HepG2 (cell line): ENCODE data around the gene DNPH1. TPM values are rescaled to one million over a fixed set of nuclear protein-coding genes. Genes with fewer than 3 reads are reported as not detected.

Experiments
- CEBPG ChIP-seq: IDR thresholded peaks from 2 replicates; pipeline ENCODE4 v1.6.1; 2016
- MAZ ChIP-seq, 2 experiments: sonication (generic) in 1 of 2; formaldehyde crosslinking in 1 of 2; IDR thresholded peaks; 2 replicates each; pipeline versions ENCODE4 v1.5.0 to v1.6.1; 2012 to 2020; ENCODE audit warnings: low read depth in 2 of 2, mild to moderate bottlenecking in 2 of 2, borderline replicate concordance in 1 of 2, improper control_type of control experiment in 1 of 2, low read length in 1 of 2, missing genetic modification reagents in 1 of 2, moderate library complexity in 1 of 2
- ZNF709 ChIP-seq: sonication (generic); formaldehyde crosslinking; IDR thresholded peaks from 2 replicates; pipeline ENCODE4 v1.5.0; 2020; ENCODE audit warnings: mild to moderate bottlenecking, missing genetic modification reagents
- polyA plus RNA-seq, 8 experiments: library from polyadenylated mRNA; depleted of rRNA in 3 of 8; stranded (reverse) in 7 of 8; unstranded in 1 of 8; fragments of >200 nt; fragmentation: Illumina TruSeq in 4 of 8; extraction: Trizol in 4 of 8; gene quantifications; 2 replicates each; pipeline versions ENCODE4 v1.2.1 to v1.2.3, GENCODE V29; 2011 to 2016; ENCODE audit warnings: low read depth in 4 of 8, missing spikeins in 1 of 8, mixed read lengths in 1 of 8; ENCODE audit not compliant: insufficient read depth in 1 of 8
- total RNA-seq, 5 experiments: library from RNA; depleted of rRNA; stranded (reverse); fragments of >200 nt; fragmentation: Illumina TruSeq; extraction: Trizol; gene quantifications; 2 replicates each; pipeline ENCODE4 v1.2.3, GENCODE V29; 2016; ENCODE audit warnings: low read depth in 1 of 5
- TF ChIP-seq, protein P1 (sequence below): sonication (generic); formaldehyde crosslinking; IDR thresholded peaks from 2 replicates; pipeline ENCODE4 v1.4.0; 2020; ENCODE audit warnings: missing genetic modification reagents, mild to moderate bottlenecking, borderline replicate concordance
- TF ChIP-seq, protein P2 (sequence below): sonication (generic); formaldehyde crosslinking; IDR thresholded peaks from 2 replicates; pipeline ENCODE4 v1.8.0; 2022; ENCODE audit warnings: mild to moderate bottlenecking, missing genetic modification reagents, moderate library complexity
- TF ChIP-seq, protein P3 (sequence below): sonication (generic); formaldehyde crosslinking; IDR thresholded peaks from 2 replicates; pipeline ENCODE4 v1.5.0; 2020; ENCODE audit warnings: mild to moderate bottlenecking, missing genetic modification reagents, borderline replicate concordance
- TF ChIP-seq, protein P4 (sequence below): sonication (generic); formaldehyde crosslinking; IDR thresholded peaks from 2 replicates; pipeline ENCODE4 v1.8.1; 2022; ENCODE audit warnings: low read depth, mild to moderate bottlenecking, missing genetic modification reagents

Gene DNPH1
- total and polyA plus RNA-seq, 2 of the 13 experiments (the other 11 are each of a cell fraction or from before 2014, with no cell fraction given), result 56.5 to 75.1 TPM

DNA sequence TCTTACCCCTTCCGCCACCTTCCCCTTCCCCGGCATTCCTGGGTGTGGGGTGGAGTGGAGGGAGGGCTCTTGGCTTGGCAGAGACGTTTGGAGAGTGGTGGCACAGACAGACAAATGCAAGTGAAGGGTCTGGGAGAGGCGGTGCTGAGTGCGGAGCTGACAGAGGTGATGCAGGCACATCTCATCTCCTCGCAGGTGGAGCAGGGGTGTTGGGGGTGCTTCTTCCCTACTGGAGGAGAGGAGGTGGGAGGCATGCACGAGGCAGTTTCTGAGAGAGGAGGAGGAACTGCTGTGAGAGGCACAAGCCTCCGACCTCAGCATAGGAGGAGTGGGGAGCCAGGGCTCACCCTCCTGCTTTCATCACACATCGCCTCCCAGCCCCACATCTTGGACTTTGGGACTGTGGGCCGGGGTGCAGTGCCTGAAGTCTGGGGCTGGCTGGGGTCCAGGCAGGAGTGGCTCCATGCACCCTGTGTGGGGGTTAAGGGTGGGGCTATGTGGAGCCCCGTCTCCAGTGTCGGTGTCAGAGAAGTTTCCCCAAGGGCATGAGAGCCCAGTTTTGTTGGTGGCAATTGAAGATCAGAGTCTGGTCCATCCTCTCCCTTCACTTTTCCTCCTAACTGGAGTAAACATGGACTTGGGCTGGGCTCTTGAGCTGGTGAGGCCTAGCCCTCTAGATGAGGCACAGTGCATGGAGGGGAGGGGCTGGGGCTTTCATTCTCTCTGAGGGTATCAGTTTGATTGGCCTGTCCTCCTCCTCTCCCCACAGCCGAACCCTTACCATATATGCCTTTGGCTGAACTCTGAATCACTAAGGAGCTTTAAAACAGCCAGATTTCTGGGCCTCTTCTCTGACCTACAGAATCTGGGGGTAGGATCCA is 48.6 kb upstream of the DNPH1 start (continued):
- TF ChIP-seq, protein P1, sequence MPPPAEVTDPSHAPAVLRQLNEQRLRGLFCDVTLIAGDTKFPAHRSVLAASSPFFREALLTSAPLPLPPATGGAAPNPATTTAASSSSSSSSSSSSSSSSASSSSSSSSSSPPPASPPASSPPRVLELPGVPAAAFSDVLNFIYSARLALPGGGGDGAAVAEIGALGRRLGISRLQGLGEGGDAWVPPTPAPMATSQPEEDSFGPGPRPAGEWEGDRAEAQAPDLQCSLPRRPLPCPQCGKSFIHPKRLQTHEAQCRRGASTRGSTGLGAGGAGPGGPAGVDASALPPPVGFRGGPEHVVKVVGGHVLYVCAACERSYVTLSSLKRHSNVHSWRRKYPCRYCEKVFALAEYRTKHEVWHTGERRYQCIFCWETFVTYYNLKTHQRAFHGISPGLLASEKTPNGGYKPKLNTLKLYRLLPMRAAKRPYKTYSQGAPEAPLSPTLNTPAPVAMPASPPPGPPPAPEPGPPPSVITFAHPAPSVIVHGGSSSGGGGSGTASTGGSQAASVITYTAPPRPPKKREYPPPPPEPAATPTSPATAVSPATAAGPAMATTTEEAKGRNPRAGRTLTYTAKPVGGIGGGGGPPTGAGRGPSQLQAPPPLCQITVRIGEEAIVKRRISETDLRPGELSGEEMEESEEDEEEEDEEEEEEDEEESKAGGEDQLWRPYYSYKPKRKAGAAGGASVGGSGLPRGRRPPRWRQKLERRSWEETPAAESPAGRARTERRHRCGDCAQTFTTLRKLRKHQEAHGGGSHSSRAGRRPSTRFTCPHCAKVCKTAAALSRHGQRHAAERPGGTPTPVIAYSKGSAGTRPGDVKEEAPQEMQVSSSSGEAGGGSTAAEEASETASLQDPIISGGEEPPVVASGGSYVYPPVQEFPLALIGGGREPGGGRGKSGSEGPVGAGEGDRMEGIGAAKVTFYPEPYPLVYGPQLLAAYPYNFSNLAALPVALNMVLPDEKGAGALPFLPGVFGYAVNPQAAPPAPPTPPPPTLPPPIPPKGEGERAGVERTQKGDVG (CRISPR knock-in tag), result 0 out of 2 replicates have a peak, but pooled peaks have one; percentile 84
- TF ChIP-seq, protein P2, sequence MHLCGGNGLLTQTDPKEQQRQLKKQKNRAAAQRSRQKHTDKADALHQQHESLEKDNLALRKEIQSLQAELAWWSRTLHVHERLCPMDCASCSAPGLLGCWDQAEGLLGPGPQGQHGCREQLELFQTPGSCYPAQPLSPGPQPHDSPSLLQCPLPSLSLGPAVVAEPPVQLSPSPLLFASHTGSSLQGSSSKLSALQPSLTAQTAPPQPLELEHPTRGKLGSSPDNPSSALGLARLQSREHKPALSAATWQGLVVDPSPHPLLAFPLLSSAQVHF (CRISPR knock-in tag), result no peak
- peak; percentile 32; the same call in 1 of the 2 replicates for TF ChIP-seq CEBPG
- TF ChIP-seq, protein P3, sequence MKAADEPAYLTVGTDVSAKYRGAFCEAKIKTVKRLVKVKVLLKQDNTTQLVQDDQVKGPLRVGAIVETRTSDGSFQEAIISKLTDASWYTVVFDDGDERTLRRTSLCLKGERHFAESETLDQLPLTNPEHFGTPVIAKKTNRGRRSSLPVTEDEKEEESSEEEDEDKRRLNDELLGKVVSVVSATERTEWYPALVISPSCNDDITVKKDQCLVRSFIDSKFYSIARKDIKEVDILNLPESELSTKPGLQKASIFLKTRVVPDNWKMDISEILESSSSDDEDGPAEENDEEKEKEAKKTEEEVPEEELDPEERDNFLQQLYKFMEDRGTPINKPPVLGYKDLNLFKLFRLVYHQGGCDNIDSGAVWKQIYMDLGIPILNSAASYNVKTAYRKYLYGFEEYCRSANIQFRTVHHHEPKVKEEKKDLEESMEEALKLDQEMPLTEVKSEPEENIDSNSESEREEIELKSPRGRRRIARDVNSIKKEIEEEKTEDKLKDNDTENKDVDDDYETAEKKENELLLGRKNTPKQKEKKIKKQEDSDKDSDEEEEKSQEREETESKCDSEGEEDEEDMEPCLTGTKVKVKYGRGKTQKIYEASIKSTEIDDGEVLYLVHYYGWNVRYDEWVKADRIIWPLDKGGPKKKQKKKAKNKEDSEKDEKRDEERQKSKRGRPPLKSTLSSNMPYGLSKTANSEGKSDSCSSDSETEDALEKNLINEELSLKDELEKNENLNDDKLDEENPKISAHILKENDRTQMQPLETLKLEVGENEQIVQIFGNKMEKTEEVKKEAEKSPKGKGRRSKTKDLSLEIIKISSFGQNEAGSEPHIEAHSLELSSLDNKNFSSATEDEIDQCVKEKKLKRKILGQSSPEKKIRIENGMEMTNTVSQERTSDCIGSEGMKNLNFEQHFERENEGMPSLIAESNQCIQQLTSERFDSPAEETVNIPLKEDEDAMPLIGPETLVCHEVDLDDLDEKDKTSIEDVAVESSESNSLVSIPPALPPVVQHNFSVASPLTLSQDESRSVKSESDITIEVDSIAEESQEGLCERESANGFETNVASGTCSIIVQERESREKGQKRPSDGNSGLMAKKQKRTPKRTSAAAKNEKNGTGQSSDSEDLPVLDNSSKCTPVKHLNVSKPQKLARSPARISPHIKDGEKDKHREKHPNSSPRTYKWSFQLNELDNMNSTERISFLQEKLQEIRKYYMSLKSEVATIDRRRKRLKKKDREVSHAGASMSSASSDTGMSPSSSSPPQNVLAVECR (CRISPR knock-in tag), result no peak
- TF ChIP-seq, protein P4, sequence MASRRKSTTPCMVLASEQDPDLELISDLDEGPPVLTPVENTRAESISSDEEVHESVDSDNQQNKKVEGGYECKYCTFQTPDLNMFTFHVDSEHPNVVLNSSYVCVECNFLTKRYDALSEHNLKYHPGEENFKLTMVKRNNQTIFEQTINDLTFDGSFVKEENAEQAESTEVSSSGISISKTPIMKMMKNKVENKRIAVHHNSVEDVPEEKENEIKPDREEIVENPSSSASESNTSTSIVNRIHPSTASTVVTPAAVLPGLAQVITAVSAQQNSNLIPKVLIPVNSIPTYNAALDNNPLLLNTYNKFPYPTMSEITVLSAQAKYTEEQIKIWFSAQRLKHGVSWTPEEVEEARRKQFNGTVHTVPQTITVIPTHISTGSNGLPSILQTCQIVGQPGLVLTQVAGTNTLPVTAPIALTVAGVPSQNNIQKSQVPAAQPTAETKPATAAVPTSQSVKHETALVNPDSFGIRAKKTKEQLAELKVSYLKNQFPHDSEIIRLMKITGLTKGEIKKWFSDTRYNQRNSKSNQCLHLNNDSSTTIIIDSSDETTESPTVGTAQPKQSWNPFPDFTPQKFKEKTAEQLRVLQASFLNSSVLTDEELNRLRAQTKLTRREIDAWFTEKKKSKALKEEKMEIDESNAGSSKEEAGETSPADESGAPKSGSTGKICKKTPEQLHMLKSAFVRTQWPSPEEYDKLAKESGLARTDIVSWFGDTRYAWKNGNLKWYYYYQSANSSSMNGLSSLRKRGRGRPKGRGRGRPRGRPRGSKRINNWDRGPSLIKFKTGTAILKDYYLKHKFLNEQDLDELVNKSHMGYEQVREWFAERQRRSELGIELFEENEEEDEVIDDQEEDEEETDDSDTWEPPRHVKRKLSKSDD (CRISPR knock-in tag), result peak; percentile 57; the same call in 1 of the 2 replicates
- TF ChIP-seq MAZ (IDR thresholded peaks at IDR 0.05; ENCODE audit: borderline replicate concordance, low read depth, low read length), result peak; percentile 50; the same call in 1 of the 2 replicates
- no peak; the same call in 1 of the 2 replicates for TF ChIP-seq MAZ (CRISPR knock-in tag; IDR thresholded peaks at IDR 0.05; ENCODE audit: low read depth)
- TF ChIP-seq ZNF709, result no peak
